ENCODE results near the gene EFCAB9. TPM values are rescaled to one million over a fixed set of nuclear protein-coding genes. Genes with fewer than 3 reads are reported as not detected.

The EFCAB9 gene
- total and polyA plus RNA-seq, 2 donors: not detected

DNA sequence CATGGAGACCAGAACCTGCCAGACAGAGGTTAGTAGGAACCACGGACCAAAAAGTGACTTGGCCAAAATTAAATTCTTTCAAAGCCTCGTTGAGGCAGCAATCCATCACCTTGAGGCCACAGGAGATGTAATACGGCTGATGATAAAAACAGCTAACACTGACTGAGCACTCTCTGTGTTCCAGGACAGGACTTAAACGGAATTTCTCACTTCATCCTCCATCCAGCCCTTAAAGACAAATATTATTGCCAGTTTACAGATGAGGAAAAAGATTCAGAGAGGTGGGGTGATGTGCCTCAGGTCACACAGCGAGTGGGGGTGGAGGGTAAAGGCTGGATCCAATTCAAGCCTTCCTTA is 31.0 kb upstream of the EFCAB9 start:
- H3K4me1 ChIP-seq (ENCODE audit: control insufficient read depth in 2 of 2, insufficient read depth in 2 of 2, low read length in 2 of 2): peaks cover 9 to 23% of the 10 kb centered on the region in 2 donors
- WGBS: 87% methylated on average over 5 of the region's 5 CpGs
- H3K27ac ChIP-seq (ENCODE audit: low read depth in 1 of 2, low read length in 1 of 2): no peak overlapping the region
- no peak for DNase-seq (ENCODE audit: low read depth in 6 of 9, low spot score in 9 of 9)
- H3K36me3 ChIP-seq (ENCODE audit: control insufficient read depth in 2 of 2, insufficient read depth in 2 of 2, low read length in 1 of 2): peaks cover 3 to 15% of the 10 kb centered on the region in 2 donors
- H3K9me3 ChIP-seq (ENCODE audit: control insufficient read depth in 2 of 2, insufficient read depth in 1 of 2, low read length in 1 of 2): no peaks in the 10 kb centered on the region
- H3K4me3 ChIP-seq (ENCODE audit: low read length in 2 of 2): no peak overlapping the region
- H3K27me3 ChIP-seq (ENCODE audit: control insufficient read depth in 2 of 2, insufficient read depth in 1 of 2, low read length in 1 of 2): no peaks in the 10 kb centered on the region

DNA sequence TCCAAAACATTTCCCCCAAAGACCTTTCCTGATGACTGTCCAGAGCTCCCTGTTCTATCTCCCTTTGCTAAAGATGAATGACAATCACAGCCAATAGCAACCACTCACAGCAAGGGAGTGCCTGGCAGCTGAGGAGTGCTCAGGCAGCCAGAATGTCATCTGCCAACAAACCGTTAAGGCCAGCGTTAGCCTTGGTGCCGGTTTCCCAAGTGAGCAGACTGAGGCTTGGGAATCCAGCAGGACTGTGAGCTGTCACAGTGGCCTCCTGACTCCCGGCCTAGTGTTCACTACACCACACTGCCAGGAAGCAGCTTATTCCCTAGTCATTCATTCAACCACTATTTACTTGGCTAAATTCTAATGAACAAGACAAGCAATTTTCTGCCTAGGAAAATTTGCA is 30.6 kb upstream of the EFCAB9 start:
- H3K27ac ChIP-seq (ENCODE audit: low read depth in 1 of 2, low read length in 1 of 2): no peak overlapping the region
- no peaks in the 10 kb centered on the region for H3K27me3 ChIP-seq (ENCODE audit: control insufficient read depth in 2 of 2, insufficient read depth in 1 of 2, low read length in 1 of 2)
- no peak overlapping the region for H3K4me3 ChIP-seq (ENCODE audit: low read length in 2 of 2)
- 94% methylated on average over 4 of the region's 4 CpGs for WGBS
- no peak for DNase-seq (ENCODE audit: low read depth in 6 of 9, low spot score in 9 of 9)
- peaks cover 9 to 23% of the 10 kb centered on the region in 2 donors for H3K4me1 ChIP-seq (ENCODE audit: control insufficient read depth in 2 of 2, insufficient read depth in 2 of 2, low read length in 2 of 2)
- no peaks in the 10 kb centered on the region for H3K9me3 ChIP-seq (ENCODE audit: control insufficient read depth in 2 of 2, insufficient read depth in 1 of 2, low read length in 1 of 2)
- peaks cover 3 to 14% of the 10 kb centered on the region in 2 donors for H3K36me3 ChIP-seq (ENCODE audit: control insufficient read depth in 2 of 2, insufficient read depth in 2 of 2, low read length in 1 of 2)

DNA sequence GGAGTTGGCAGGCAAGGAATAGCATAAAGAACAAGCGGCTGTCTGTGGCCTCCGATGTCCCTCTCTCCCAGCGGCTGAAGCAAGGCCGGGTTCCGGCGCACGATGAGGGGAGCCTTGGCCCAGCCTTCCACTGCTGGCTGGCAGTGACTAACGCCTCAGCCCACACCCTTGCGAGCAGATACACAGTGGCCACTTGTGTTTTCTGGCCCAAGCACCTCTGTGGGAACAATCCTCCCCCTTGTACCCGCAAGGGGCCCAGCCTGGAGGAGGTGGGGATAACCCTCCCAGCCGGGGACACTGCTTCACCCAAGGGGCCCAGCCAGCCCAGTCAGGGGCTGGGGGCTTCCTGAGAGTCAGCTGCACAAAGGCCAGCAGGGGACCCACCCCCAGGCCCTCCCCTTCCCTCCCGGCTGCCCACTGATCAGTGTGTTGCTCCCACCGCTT is 29.2 kb upstream of the EFCAB9 start:
- no peak for DNase-seq (ENCODE audit: low read depth in 6 of 9, low spot score in 9 of 9)
- H3K36me3 ChIP-seq (ENCODE audit: control insufficient read depth in 2 of 2, insufficient read depth in 2 of 2, low read length in 1 of 2): peaks cover 3 to 11% of the 10 kb centered on the region in 2 donors

DNA sequence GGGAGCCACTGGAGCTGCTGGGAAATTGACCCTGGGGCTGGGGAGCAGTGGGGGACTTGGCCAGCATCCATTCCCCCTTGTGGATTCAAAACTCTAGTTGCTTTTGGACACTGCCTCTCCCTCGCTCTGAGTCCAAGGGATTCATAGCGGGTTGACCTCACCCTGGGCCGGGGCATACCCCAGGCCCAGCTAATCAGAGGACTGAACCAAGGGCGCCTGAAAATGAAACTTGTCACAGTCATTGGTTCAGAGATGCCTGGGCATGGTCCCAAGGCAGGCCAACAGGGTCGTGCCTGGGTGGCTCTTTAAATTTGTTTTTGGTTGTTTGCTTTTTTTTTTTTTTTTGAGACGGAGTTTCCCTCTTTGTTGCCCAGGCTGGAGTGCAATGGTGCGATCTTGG is 28.5 kb upstream of the EFCAB9 start:
- H3K27me3 ChIP-seq (ENCODE audit: control insufficient read depth in 2 of 2, insufficient read depth in 1 of 2, low read length in 1 of 2): no peaks in the 10 kb centered on the region
- H3K27ac ChIP-seq (ENCODE audit: low read depth in 1 of 2, low read length in 1 of 2): peak overlapping the region in 1 of 2 donors; percentile 58
- H3K4me1 ChIP-seq (ENCODE audit: control insufficient read depth in 2 of 2, insufficient read depth in 2 of 2, low read length in 2 of 2): peaks cover 9 to 30% of the 10 kb centered on the region in 2 donors

More for the DNA sequence above, 29.2 kb upstream of the EFCAB9 start:
- Histone ChIP-seq H3K4me3 (ENCODE audit: low read length in 2 of 2) (no peak overlapping the region), H3K27ac (ENCODE audit: low read depth in 1 of 2, low read length in 1 of 2) (peak overlapping the region in 1 of 2 donors; percentile 58), H3K4me1 (ENCODE audit: control insufficient read depth in 2 of 2, insufficient read depth in 2 of 2, low read length in 2 of 2) (peaks cover 9 to 30% of the 10 kb centered on the region in 2 donors), H3K27me3 (ENCODE audit: control insufficient read depth in 2 of 2, insufficient read depth in 1 of 2, low read length in 1 of 2) (no peaks in the 10 kb centered on the region), H3K9me3 (ENCODE audit: control insufficient read depth in 2 of 2, insufficient read depth in 1 of 2, low read length in 1 of 2) (no peaks in the 10 kb centered on the region)
- 94% methylated on average over 13 of the region's 13 CpGs for WGBS

DNA sequence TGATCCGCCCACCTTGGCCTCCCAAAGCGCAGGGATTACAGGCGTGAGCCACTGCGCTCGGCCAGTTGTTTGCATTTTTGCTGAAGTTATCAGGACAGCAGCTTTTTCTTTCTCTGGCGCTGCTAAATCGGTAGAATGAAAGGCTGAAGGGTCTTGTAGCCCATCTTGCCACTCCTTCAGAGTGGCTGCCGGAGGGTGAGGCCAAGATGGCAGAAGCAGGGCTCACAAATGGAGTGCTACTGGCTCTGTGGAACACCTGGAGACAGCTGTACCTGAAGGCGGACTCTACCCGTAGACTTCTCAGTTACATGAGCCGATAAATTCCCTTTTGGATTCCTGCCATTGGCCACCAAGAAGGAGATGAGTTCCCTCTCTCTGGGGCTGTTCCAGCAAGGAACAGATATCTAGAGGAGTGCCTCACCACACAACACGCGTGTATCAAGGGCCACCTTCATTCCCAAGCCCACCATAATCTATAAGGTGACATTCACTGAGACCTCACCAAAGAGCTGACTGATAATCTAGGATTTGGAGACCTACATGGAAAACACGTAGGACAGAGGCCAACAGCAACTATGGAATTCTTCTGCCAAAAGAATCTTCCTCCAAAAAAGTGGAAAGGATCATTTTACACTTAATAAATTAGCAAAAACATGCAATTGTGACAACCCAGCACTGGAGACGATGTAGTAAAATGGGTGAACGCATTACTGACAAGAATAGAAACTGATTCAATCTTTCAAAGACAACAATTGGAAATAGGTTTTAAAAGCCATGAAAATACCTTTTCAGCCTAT is 27.7 kb upstream of the EFCAB9 start:
- H3K9me3 ChIP-seq (ENCODE audit: control insufficient read depth in 2 of 2, insufficient read depth in 1 of 2, low read length in 1 of 2): no peaks in the 10 kb centered on the region
- DNase-seq (ENCODE audit: low read depth in 6 of 9, low spot score in 9 of 9): no peak
- H3K4me3 ChIP-seq (ENCODE audit: low read length in 2 of 2): no peak overlapping the region
- no peaks in the 10 kb centered on the region for H3K27me3 ChIP-seq (ENCODE audit: control insufficient read depth in 2 of 2, insufficient read depth in 1 of 2, low read length in 1 of 2)
- no peak overlapping the region for H3K27ac ChIP-seq (ENCODE audit: low read depth in 1 of 2, low read length in 1 of 2)
- peaks cover 7 to 18% of the 10 kb centered on the region in 2 donors for H3K36me3 ChIP-seq (ENCODE audit: control insufficient read depth in 2 of 2, insufficient read depth in 2 of 2, low read length in 1 of 2)
- peaks cover 9 to 30% of the 10 kb centered on the region in 2 donors for H3K4me1 ChIP-seq (ENCODE audit: control insufficient read depth in 2 of 2, insufficient read depth in 2 of 2, low read length in 2 of 2)
- WGBS: 90% methylated on average over 16 of the region's 16 CpGs

More for the DNA sequence above, 28.5 kb upstream of the EFCAB9 start:
- Histone ChIP-seq H3K4me3 (ENCODE audit: low read length in 2 of 2) (no peak overlapping the region), H3K36me3 (ENCODE audit: control insufficient read depth in 2 of 2, insufficient read depth in 2 of 2, low read length in 1 of 2) (peaks cover 3 to 13% of the 10 kb centered on the region in 2 donors), H3K9me3 (ENCODE audit: control insufficient read depth in 2 of 2, insufficient read depth in 1 of 2, low read length in 1 of 2) (no peaks in the 10 kb centered on the region)
- WGBS: 88% methylated on average over 7 of the region's 7 CpGs
- DNase-seq (ENCODE audit: low read depth in 6 of 9, low spot score in 9 of 9): no peak

DNA sequence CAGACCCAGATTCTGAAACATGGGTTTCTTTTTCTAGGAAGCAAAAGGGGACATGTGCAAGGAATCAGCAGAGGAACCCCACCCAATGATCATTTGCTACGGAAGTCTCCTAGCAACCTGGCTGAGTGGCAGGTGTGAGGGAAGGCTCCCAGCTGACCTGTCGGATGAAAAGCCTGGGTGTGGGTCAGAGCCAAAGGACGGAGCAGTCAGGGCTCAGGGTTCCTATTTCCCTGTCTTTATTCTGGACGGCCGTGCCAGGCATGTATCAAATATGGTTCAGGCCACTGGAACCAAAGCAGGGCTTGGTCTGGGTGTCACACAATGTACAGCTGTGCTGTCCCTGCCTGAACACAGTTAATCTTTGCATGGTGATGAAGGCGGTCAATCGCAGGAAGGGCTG is 26.1 kb upstream of the EFCAB9 start:
- H3K4me3 ChIP-seq (ENCODE audit: low read length in 2 of 2): no peak overlapping the region
- peaks cover 9 to 35% of the 10 kb centered on the region in 2 donors for H3K4me1 ChIP-seq (ENCODE audit: control insufficient read depth in 2 of 2, insufficient read depth in 2 of 2, low read length in 2 of 2)
- peaks cover 9 to 17% of the 10 kb centered on the region in 2 donors for H3K36me3 ChIP-seq (ENCODE audit: control insufficient read depth in 2 of 2, insufficient read depth in 2 of 2, low read length in 1 of 2)
- no peaks in the 10 kb centered on the region for H3K9me3 ChIP-seq (ENCODE audit: control insufficient read depth in 2 of 2, insufficient read depth in 1 of 2, low read length in 1 of 2)
- no peak overlapping the region for H3K27ac ChIP-seq (ENCODE audit: low read depth in 1 of 2, low read length in 1 of 2)
- no peaks in the 10 kb centered on the region for H3K27me3 ChIP-seq (ENCODE audit: control insufficient read depth in 2 of 2, insufficient read depth in 1 of 2, low read length in 1 of 2)
- no peak for DNase-seq (ENCODE audit: low read depth in 6 of 9, low spot score in 9 of 9)
- 97% methylated on average over 7 of the region's 7 CpGs for WGBS

DNA sequence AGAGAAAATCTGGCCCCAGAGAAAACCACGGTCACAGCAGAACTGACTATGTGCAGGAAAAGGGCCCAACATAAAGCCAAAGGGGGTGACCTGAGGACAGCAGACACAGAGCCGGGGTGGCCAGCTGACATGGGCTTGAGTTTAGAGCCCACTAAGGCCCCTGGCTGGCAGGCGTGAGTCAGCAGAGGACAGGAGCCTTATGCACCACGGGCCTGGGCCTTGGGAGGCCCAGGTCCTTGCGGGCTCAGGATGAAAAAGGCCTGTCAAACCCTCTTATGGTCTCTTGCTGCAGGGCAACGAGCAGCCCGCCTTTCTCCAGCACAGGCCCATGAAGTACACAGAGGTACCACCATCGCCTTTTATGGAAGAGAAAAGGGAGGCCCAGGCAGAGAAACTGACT is 25.7 kb upstream of the EFCAB9 start:
- no peaks in the 10 kb centered on the region for H3K27me3 ChIP-seq (ENCODE audit: control insufficient read depth in 2 of 2, insufficient read depth in 1 of 2, low read length in 1 of 2)
- no peak overlapping the region for H3K27ac ChIP-seq (ENCODE audit: low read depth in 1 of 2, low read length in 1 of 2)
- DNase-seq (ENCODE audit: low read depth in 6 of 9, low spot score in 9 of 9): no peak
- 88% methylated on average over 8 of the region's 8 CpGs for WGBS
- H3K9me3 ChIP-seq (ENCODE audit: control insufficient read depth in 2 of 2, insufficient read depth in 1 of 2, low read length in 1 of 2): no peaks in the 10 kb centered on the region
- H3K4me1 ChIP-seq (ENCODE audit: control insufficient read depth in 2 of 2, insufficient read depth in 2 of 2, low read length in 2 of 2): peaks cover 9 to 38% of the 10 kb centered on the region in 2 donors
- peaks cover 9 to 15% of the 10 kb centered on the region in 2 donors for H3K36me3 ChIP-seq (ENCODE audit: control insufficient read depth in 2 of 2, insufficient read depth in 2 of 2, low read length in 1 of 2)
- H3K4me3 ChIP-seq (ENCODE audit: low read length in 2 of 2): no peak overlapping the region

DNA sequence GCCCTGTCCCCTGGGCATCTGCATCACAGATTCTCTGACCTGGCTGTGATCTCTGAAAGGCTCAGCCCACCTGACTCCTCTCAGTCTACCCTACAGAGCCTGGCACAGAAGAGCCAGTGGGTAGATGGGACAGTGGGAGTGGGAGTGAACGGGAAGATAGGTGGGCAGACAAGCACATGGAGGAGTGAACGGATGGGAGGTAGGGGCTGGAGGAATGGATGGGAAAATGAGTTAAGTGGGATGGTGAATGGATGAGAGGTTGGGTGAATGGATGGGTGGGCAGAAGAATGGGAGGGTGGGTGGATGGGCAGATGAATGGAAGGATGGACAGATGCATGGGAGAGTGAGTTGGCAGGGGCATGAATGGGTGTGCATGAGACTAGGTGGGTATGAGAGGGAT is 24.8 kb upstream of the EFCAB9 start:
- 97% methylated on average over 2 of the region's 2 CpGs for WGBS
- Histone ChIP-seq H3K27me3 (ENCODE audit: control insufficient read depth in 2 of 2, insufficient read depth in 1 of 2, low read length in 1 of 2) (no peaks in the 10 kb centered on the region), H3K36me3 (ENCODE audit: control insufficient read depth in 2 of 2, insufficient read depth in 2 of 2, low read length in 1 of 2) (peaks cover 12 to 17% of the 10 kb centered on the region in 2 donors), H3K4me1 (ENCODE audit: control insufficient read depth in 2 of 2, insufficient read depth in 2 of 2, low read length in 2 of 2) (peaks cover 13 to 44% of the 10 kb centered on the region in 2 donors), H3K27ac (ENCODE audit: low read depth in 1 of 2, low read length in 1 of 2) (no peak overlapping the region), H3K4me3 (ENCODE audit: low read length in 2 of 2) (no peak overlapping the region), H3K9me3 (ENCODE audit: control insufficient read depth in 2 of 2, insufficient read depth in 1 of 2, low read length in 1 of 2) (no peaks in the 10 kb centered on the region)
- no peak for DNase-seq (ENCODE audit: low read depth in 6 of 9, low spot score in 9 of 9)

DNA sequence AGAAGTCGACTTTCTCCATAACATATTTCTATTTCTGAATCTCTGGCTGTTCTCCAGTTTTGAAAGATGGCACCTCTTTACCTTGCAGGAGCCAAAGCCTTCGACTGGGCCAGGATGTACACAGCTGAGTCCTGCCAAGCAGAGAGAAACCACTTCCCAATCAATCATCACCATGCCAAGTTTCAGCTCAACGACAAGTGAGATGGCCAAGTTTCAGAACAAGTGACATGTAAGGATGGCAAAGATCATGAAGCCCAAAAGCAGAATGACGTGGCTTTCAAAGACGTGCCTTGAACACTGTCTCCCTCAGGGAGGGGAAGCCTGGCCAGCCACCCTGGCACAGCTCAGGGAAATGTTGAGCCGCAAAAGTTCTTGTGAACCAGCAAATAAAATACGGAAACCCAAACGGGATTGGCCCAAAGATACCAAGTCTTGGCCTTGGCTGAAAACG is 23.7 kb upstream of the EFCAB9 start:
- DNase-seq (ENCODE audit: low read depth in 6 of 9, low spot score in 9 of 9): no peak
- H3K9me3 ChIP-seq (ENCODE audit: control insufficient read depth in 2 of 2, insufficient read depth in 1 of 2, low read length in 1 of 2): no peaks in the 10 kb centered on the region
- H3K27me3 ChIP-seq (ENCODE audit: control insufficient read depth in 2 of 2, insufficient read depth in 1 of 2, low read length in 1 of 2): no peaks in the 10 kb centered on the region
- peaks cover 12 to 17% of the 10 kb centered on the region in 2 donors for H3K36me3 ChIP-seq (ENCODE audit: control insufficient read depth in 2 of 2, insufficient read depth in 2 of 2, low read length in 1 of 2)
- H3K4me3 ChIP-seq (ENCODE audit: low read length in 2 of 2): no peak overlapping the region
- H3K27ac ChIP-seq (ENCODE audit: low read depth in 1 of 2, low read length in 1 of 2): no peak overlapping the region
- H3K4me1 ChIP-seq (ENCODE audit: control insufficient read depth in 2 of 2, insufficient read depth in 2 of 2, low read length in 2 of 2): peaks cover 10 to 43% of the 10 kb centered on the region in 2 donors
- 73% methylated on average over 9 of the region's 9 CpGs for WGBS

Data from thymus (tissue), 11 donors.